ENCODE results near the gene DNASE1. TPM values are rescaled to one million over a fixed set of nuclear protein-coding genes. Genes with fewer than 3 reads are reported as not detected.

The DNASE1 gene
- total and polyA plus RNA-seq, 9 of the 15 experiments (the other 6 are each of a cell fraction or from before 2014, with no cell fraction given) = 0.53 to 10.1 (median 5.9) TPM

GRCh38 chr16:3706253-3707012 is 51.9 kb downstream of the DNASE1 start:
- DNase-seq (ENCODE audit: extremely low read depth in 1 of 4, low spot score in 3 of 4) (no peak), FAIRE-seq (no peak), ATAC-seq (peak; percentile 38; the same call in 1 of the 3 replicates)
- Histone ChIP-seq H2AFZ (ENCODE audit: low read depth, low read length) (no peak overlapping the region), H3K79me2 (ENCODE audit: control insufficient read depth, insufficient read depth, low read length) (peaks cover 84% of the 10 kb centered on the region), H3K36me3 (ENCODE audit: control insufficient read depth, insufficient read depth, low read length) (peaks cover 67% of the 10 kb centered on the region; the same call in 2 of the 3 replicates), H3K4me3 (no peak overlapping the region), H4K20me1 (replicated peaks; ENCODE audit: control insufficient read depth, insufficient read depth, low read length) (no peaks in the 10 kb centered on the region), H3K9me3 (replicated peaks; ENCODE audit: control insufficient read depth, insufficient read depth, low read depth, low read length) (no peaks in the 10 kb centered on the region), H3K27me3 (ENCODE audit: control insufficient read depth in 2 of 2, insufficient read depth in 2 of 2, low read length in 2 of 2) (no peaks in the 10 kb centered on the region), H3K27ac (ENCODE audit: extremely low read depth, low read depth, low read length) (no peak overlapping the region), H3K4me2 (ENCODE audit: insufficient read depth, low read length) (no peak overlapping the region), H3K9me1 (ENCODE audit: control insufficient read depth, insufficient read depth, low read length) (no peaks in the 10 kb centered on the region), H3K9ac (ENCODE audit: insufficient read depth in 1 of 2, low read depth in 2 of 2, low read length in 2 of 2) (no peak overlapping the region), H3K4me1 (replicated peaks in 1 of 2; ENCODE audit: control insufficient read depth in 2 of 2, insufficient read depth in 2 of 2, low read length in 2 of 2) (no peaks in the 10 kb centered on the region; a peak in 1 of 5 replicates)
- WGBS (ENCODE audit: insufficient coverage, low coverage, missing lambda C conversion rate) = 92% methylated on average over 8 of the region's 10 CpGs
- no peak for TF ChIP-seq MTF1 (CRISPR knock-in tag; IDR thresholded peaks at IDR 0.05; ENCODE audit: borderline replicate concordance)
- no peak for TF ChIP-seq GABPB2 (CRISPR knock-in tag; conservative IDR thresholded peaks at IDR 0.05)
- no peak for TF ChIP-seq STAG1 (CRISPR knock-in tag; IDR thresholded peaks at IDR 0.05; ENCODE audit: borderline replicate concordance)
- no peak for TF ChIP-seq HES1 (IDR thresholded peaks at IDR 0.05; ENCODE audit: low read depth)
- no peak for TF ChIP-seq ZNF165 (CRISPR knock-in tag; IDR thresholded peaks at IDR 0.05; ENCODE audit: borderline replicate concordance)
- no peak for TF ChIP-seq MBD1 (CRISPR knock-in tag; IDR thresholded peaks at IDR 0.05)
- TF ChIP-seq IFI16 (CRISPR knock-in tag; IDR thresholded peaks at IDR 0.05) = no peak
- TF ChIP-seq ZNF121 (CRISPR knock-in tag; conservative IDR thresholded peaks at IDR 0.05) = peak; percentile 79
- no peak for TF ChIP-seq NR3C1 (CRISPR knock-in tag; IDR thresholded peaks at IDR 0.05)
- no peak for TF ChIP-seq SMAD2 (IDR thresholded peaks at IDR 0.05; ENCODE audit: low read depth, low read length)
- TF ChIP-seq RBM25 (IDR thresholded peaks at IDR 0.05; ENCODE audit: low read depth, low read length, severe bottlenecking) = peak; percentile 3
- TF ChIP-seq MNT (conservative IDR thresholded peaks at IDR 0.05) = no peak
- in situ Hi-C loops (cut with MboI) = no loop called here
- ChIA-PET POLR2A (interaction anchor here (0.5 to 0.6 kb wide), 2 partner anchors 10 to 140 kb away, joined by 3 read pairs; no protein-coding TSS in a partner anchor), CTCF (ENCODE audit: low intra/inter-chr PET ratio) (no interaction called here)
- intact Hi-C loops (cut with micrococcal nuclease) = no loop called here
- BruUV-seq (replicated peaks) = no TSS peak
